Sigmoid colon (tissue), 4 donors: ENCODE data around the gene NDE1.
"Not testable (repeated sequence)": the region's sequence is repeated elsewhere in the genome, so short reads cannot be mapped to it uniquely, and the experiment has no call there.

Source experiments
- CTCF ChIP-seq, 4 experiments: fragments of 450-650 bp in 3 of 4; fragments of 200-600 bp in 1 of 4; IDR thresholded peaks; one replicate each; pipeline ENCODE4 v1.5.1; 2016 to 2019; ENCODE audit warnings: antibody characterized with exemption in 4 of 4, mild to moderate bottlenecking in 3 of 4, moderate library complexity in 2 of 4
- EP300 ChIP-seq, 4 donors: sonication (generic); formaldehyde crosslinking; IDR thresholded peaks; one replicate each; pipeline ENCODE4 v1.6.1; 2017; ENCODE audit warnings: antibody characterized with exemption in 4 of 4
- POLR2A ChIP-seq, 2 donors: fragments of 450-650 bp; IDR thresholded peaks; one replicate each; pipeline ENCODE4 v1.6.1; 2016; ENCODE audit warnings: antibody characterized with exemption in 2 of 2, mild to moderate bottlenecking in 2 of 2, moderate library complexity in 2 of 2
- POLR2AphosphoS5 ChIP-seq, 4 donors: sonication (generic); formaldehyde crosslinking; IDR thresholded peaks; one replicate each; pipeline ENCODE4 v1.6.1; 2017; ENCODE audit warnings: antibody characterized with exemption in 4 of 4

DNA sequence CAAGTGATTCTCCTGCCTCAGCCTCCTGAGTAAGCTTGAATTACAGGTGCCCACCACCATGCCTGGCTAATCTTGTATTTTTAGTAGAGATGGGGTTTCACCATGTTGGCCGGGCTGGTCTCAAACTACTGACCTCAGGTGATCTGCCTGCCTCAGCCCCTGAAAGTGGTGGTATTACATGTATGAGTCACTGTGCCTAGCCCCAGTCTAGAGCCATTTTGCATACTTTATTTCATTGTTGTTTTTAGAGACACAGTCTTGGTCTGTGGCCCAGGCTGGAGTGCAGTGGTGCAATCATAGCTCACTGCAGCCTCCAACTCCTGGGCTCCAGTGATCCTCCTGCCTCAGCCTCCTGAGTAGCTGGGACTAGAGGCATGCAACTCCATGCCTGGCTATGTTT lies 42.5 kb downstream of the NDE1 start:
- TF ChIP-seq CTCF, POLR2AphosphoS5, EP300, POLR2A (IDR thresholded peaks at IDR 0.05): not testable (repeated sequence)
